Measurements from ENCODE around the gene BST1.

- no peak for TF ChIP-seq POLR2A (IDR thresholded peaks at IDR 0.05; ENCODE audit: low read length)
- no peak for TF ChIP-seq GATA1 (IDR thresholded peaks at IDR 0.05; ENCODE audit: low read depth, low read length)
These were observed 34.4 kb downstream of the BST1 start for GRCh38 chr4:15737255-15737654.

Data from erythroblast (primary cell).